ENCODE measurements around the gene HNRNPA2B1. TPM values are rescaled to one million over a fixed set of nuclear protein-coding genes. Genes with fewer than 3 reads are reported as not detected.
A peak's percentile ranks its signal among the peaks of the same experiment; 100 is the strongest.

Gene HNRNPA2B1
- total RNA-seq, 1 donor = 135 TPM

- no peak overlapping the region for H3K4me3 ChIP-seq (ENCODE audit: low read depth, low read length)
- no peak for TF ChIP-seq CTCF (IDR thresholded peaks at IDR 0.05; ENCODE audit: insufficient read depth, low read depth, low read length)
- DNase-seq (ENCODE audit: low read depth) = no peak
Observed at GRCh38 chr7:26208040-26208439, 7.5 kb upstream of the HNRNPA2B1 start.

- peak overlapping the region; percentile 97 for H3K4me3 ChIP-seq (ENCODE audit: low read depth, low read length)
- no peak for TF ChIP-seq CTCF (IDR thresholded peaks at IDR 0.05; ENCODE audit: insufficient read depth, low read depth, low read length)
- DNase-seq (ENCODE audit: low read depth) = no peak
Observed at GRCh38 chr7:26203016-26203415, 2.5 kb upstream of the HNRNPA2B1 start.

GRCh38 chr7:26202019-26202990 lies 1.8 kb upstream of the HNRNPA2B1 start:
- H3K4me3 ChIP-seq (ENCODE audit: low read depth, low read length) = peak overlapping the region; percentile 97
- DNase-seq (ENCODE audit: low read depth) = no peak
- TF ChIP-seq CTCF (IDR thresholded peaks at IDR 0.05; ENCODE audit: insufficient read depth, low read depth, low read length) = no peak

DNA sequence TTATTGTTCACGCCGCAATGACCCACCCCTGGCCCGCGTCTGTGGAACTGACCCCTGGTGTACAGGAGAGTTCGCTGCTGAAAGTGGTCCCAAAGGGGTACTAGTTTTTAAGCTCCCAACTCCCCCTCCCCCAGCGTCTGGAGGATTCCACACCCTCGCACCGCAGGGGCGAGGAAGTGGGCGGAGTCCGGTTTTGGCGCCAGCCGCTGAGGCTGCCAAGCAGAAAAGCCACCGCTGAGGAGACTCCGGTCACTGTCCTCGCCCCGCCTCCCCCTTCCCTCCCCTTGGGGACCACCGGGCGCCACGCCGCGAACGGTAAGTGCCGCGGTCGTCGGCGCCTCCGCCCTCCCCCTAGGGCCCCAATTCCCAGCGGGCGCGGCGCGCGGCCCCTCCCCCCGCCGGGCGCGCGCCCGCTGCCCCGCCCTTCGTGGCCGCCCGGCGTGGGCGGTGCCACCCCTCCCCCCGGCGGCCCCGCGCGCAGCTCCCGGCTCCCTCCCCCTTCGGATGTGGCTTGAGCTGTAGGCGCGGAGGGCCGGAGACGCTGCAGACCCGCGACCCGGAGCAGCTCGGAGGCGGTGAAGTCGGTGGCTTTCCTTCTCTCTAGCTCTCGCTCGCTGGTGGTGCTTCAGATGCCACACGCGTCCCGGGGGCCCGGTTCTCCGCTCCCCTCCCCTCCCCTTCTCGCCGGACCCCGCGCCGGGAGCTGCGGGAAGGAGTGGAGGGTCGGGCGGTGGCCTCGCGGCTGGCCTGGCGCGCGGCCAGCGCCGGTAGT lies 887 bp upstream of the HNRNPA2B1 start, which contains the start of gene CBX3:
Gene CBX3 (plus strand): TSS at position 499 of the 772 bp plus-strand sequence. CDS start 1,254 bp downstream, outside the sequence.
- DNase-seq (ENCODE audit: low read depth) = peak; percentile 79
- no peak for TF ChIP-seq CTCF (IDR thresholded peaks at IDR 0.05; ENCODE audit: insufficient read depth, low read depth, low read length)
- H3K4me3 ChIP-seq (ENCODE audit: low read depth, low read length) = peak within 1 kb of the TSS; percentile 97

DNA sequence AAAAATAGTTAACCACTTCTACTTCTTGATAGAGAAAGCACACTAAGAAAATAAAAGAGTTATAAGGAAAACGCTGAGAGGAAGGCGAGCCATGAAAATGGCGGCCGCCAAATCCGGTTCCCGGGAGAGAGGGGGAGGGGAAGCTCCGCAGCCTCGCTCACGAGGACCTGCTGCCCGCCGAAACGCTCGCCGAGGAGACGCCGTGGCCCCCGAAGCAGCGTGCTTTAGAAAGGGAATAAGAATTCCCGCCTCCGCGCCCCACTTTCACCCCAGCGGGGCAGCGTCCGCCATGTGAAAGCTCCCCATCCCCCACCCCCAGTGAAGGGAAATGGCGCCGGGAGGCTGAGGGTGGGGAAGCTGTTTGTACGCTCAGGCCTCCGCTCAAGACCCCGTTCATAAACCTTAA lies 505 bp downstream of the HNRNPA2B1 start:
- DNase-seq (ENCODE audit: low read depth) = peak; percentile 55

More for the DNA sequence above, 505 bp downstream of the HNRNPA2B1 start:
- H3K4me3 ChIP-seq (ENCODE audit: low read depth, low read length) = peak overlapping the region; percentile 97
- no peak for TF ChIP-seq CTCF (IDR thresholded peaks at IDR 0.05; ENCODE audit: insufficient read depth, low read depth, low read length)
